ENCODE measurements around the gene CD300LD. TPM values are rescaled to one million over a fixed set of nuclear protein-coding genes. Genes with fewer than 3 reads are reported as not detected.

Gene CD300LD
- total RNA-seq, 4 donors from 2014 or later = not detected

DNA sequence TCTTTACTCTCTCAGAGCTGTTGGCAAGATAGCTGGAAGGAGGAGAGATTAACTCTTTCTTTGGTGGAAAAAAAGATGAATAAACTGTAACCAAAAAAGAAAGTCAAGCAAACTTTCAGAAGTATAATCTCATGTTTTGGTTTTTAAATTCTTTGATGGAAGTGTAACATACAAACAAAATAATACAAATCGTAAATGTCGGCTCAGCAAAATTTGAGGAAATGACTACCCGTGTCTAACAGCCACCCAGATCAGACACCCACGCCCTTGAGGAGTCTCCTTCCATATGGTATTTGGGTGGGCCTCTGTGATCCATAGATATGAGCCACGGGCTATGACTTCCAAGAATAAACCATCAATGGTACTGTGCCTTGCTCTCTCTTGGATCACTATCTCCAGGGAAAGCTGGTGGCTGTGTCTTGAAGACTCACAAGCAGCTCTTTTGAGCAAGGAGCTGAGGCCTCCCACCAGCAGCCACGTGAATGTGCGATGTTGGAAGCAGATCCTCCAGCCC is 36.6 kb downstream of the CD300LD start:
- no peak for DNase-seq
- H3K27ac ChIP-seq = no peak overlapping the region
- no peaks in the 10 kb centered on the region for H3K36me3 ChIP-seq
- no peaks in the 10 kb centered on the region for H3K27me3 ChIP-seq
- TF ChIP-seq, protein P1, sequence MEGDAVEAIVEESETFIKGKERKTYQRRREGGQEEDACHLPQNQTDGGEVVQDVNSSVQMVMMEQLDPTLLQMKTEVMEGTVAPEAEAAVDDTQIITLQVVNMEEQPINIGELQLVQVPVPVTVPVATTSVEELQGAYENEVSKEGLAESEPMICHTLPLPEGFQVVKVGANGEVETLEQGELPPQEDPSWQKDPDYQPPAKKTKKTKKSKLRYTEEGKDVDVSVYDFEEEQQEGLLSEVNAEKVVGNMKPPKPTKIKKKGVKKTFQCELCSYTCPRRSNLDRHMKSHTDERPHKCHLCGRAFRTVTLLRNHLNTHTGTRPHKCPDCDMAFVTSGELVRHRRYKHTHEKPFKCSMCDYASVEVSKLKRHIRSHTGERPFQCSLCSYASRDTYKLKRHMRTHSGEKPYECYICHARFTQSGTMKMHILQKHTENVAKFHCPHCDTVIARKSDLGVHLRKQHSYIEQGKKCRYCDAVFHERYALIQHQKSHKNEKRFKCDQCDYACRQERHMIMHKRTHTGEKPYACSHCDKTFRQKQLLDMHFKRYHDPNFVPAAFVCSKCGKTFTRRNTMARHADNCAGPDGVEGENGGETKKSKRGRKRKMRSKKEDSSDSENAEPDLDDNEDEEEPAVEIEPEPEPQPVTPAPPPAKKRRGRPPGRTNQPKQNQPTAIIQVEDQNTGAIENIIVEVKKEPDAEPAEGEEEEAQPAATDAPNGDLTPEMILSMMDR (IDR thresholded peaks at IDR 0.05) = no peak
- TF ChIP-seq POLR2A (IDR thresholded peaks at IDR 0.05) = no peak
- H3K4me1 ChIP-seq = no peaks in the 10 kb centered on the region
- no peak overlapping the region for H3K4me3 ChIP-seq (replicated peaks in 1 of 3)
- WGBS, 2 donors = 83 to 84% methylated on average over 7 of the region's 7 CpGs
- intact Hi-C loops (cut with DNase I) = no loop called here
- no peaks in the 10 kb centered on the region for H3K9me3 ChIP-seq

DNA sequence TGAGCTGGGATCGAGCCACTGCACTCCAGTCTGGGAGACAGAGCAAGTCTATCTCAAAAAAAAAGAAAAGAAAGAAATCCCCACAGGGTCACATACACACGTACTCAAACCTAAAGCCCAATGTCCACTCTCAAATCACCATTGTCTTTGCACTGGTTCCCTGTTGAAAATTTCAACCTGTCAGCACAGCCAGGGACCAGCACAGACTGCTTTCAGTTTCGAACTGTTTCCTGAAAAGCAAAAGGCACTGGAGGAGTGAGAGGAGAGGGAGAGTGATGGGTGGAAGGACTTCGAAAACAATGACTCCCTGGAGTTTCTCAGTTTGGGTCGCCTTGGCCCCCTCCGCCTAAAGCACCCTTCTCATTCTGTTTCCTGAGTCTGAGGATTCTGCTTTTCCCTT is 37.2 kb downstream of the CD300LD start:
- Histone ChIP-seq H3K4me1 (no peaks in the 10 kb centered on the region), H3K36me3 (no peaks in the 10 kb centered on the region), H3K9me3 (no peaks in the 10 kb centered on the region), H3K27ac (no peak overlapping the region), H3K4me3 (replicated peaks in 1 of 3) (no peak overlapping the region), H3K27me3 (no peaks in the 10 kb centered on the region)
- DNase-seq = no peak
- TF ChIP-seq, protein P1 (IDR thresholded peaks at IDR 0.05) = no peak
- no peak for TF ChIP-seq POLR2A (IDR thresholded peaks at IDR 0.05)
- 65 to 75% methylated on average over 6 of the region's 6 CpGs for WGBS, 2 donors
- intact Hi-C loops (cut with DNase I) = no loop called here

DNA sequence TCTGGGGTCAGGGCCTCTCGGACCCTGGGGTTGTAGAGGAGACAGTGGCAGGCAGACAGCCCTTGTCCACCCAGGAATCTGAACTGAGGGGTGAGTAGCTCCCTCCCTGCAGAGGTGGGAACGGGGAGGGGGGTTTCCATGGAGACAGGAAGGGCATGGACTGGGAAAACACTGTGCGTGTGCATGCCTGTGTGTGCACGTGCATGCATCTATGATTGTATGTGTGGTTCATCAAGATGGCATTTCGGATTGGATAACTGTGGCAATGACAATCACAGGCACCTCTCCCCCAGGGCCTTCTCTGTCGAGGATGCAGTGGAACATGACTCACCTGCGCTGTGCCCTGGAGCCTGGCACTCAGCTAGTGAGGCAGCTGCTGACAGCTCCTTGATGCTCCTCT is 40.0 kb downstream of the CD300LD start:
- TF ChIP-seq, protein P1 (IDR thresholded peaks at IDR 0.05) = no peak
- no peak for TF ChIP-seq POLR2A (IDR thresholded peaks at IDR 0.05)
- H3K27ac ChIP-seq = no peak overlapping the region
- H3K36me3 ChIP-seq = no peaks in the 10 kb centered on the region
- no peaks in the 10 kb centered on the region for H3K27me3 ChIP-seq
- DNase-seq = no peak
- intact Hi-C loops (cut with DNase I) = no loop called here
- no peaks in the 10 kb centered on the region for H3K4me1 ChIP-seq
- H3K9me3 ChIP-seq = no peaks in the 10 kb centered on the region
- WGBS, 2 donors = 53 to 61% methylated on average over 7 of the region's 7 CpGs
- H3K4me3 ChIP-seq (replicated peaks in 1 of 3) = no peak overlapping the region

DNA sequence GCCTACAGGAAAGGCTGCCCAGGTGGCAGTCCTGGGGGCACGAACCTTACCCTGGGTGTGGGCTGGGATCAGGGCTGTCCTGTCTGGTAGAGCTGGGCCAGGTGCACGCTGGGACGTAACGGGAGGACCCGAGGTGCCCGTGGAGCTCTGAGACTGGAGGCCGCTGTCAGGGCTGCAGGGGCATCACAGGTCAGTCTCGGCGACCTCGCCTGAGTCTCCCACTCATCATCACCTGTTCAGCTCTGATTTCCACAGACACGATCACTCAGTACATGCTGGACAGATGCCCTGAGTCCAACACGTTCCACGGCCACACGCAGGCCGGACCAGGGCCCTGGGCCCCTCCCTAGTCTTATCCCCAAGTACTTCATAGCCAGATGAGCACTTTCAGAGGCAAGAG is 41.5 kb downstream of the CD300LD start:
- no peaks in the 10 kb centered on the region for H3K27me3 ChIP-seq
- H3K27ac ChIP-seq = no peak overlapping the region
- no peak for DNase-seq
- intact Hi-C loops (cut with DNase I) = no loop called here
- no peaks in the 10 kb centered on the region for H3K36me3 ChIP-seq
- 74 to 89% methylated on average over 13 to 15 of the region's 15 CpGs for WGBS, 2 donors
- H3K9me3 ChIP-seq = no peaks in the 10 kb centered on the region
- H3K4me3 ChIP-seq (replicated peaks in 1 of 3) = no peak overlapping the region
- peaks cover 0 to 5% of the 10 kb centered on the region in 2 donors for H3K4me1 ChIP-seq
- TF ChIP-seq, protein P1 (IDR thresholded peaks at IDR 0.05) = no peak
- no peak for TF ChIP-seq POLR2A (IDR thresholded peaks at IDR 0.05)

DNA sequence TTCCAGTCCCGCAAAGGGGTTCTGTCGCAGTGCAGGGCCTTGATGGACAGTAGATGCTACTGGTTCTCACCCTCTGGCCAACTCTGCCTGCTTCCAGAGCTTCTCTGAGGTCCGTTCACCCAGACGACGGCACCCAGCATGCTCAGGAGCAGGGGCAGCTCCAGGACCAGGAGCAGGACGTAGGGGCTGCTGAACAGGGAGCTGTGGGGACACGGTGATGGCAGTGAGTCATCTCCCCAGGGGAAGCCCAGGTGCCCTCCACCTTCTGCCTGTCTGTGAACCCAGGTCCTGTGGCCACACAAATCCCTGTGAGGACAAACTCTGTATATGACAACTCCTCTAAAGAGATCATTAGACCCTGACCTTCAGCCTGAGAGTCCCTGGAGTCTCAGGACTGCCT is 42.7 kb downstream of the CD300LD start:
- Histone ChIP-seq H3K36me3 (no peaks in the 10 kb centered on the region), H3K4me3 (replicated peaks in 1 of 3) (no peak overlapping the region), H3K4me1 (peaks cover 0 to 8% of the 10 kb centered on the region in 2 donors), H3K27ac (no peak overlapping the region), H3K27me3 (no peaks in the 10 kb centered on the region), H3K9me3 (no peaks in the 10 kb centered on the region)
- TF ChIP-seq, protein P1 (IDR thresholded peaks at IDR 0.05) = no peak
- TF ChIP-seq POLR2A (IDR thresholded peaks at IDR 0.05) = no peak
- DNase-seq = no peak
- intact Hi-C loops (cut with DNase I) = no loop called here
- WGBS, 2 donors = 96 to 100% methylated on average over 2 of the region's 7 CpGs
